ENCODE results near the gene RPTOR. TPM values are rescaled to one million over a fixed set of nuclear protein-coding genes. Genes with fewer than 3 reads are reported as not detected.

Gene RPTOR
- total RNA-seq, 4 donors from 2014 or later: 23.6 to 37.0 (median 27.8) TPM

GRCh38 chr17:80834893-80835275, 290.2 kb downstream of the RPTOR start:
- TF ChIP-seq CTCF (IDR thresholded peaks at IDR 0.05): no peak
- DNase-seq (ENCODE audit: low spot score): no peak
- ATAC-seq (ENCODE audit: low FRiP score): no peak

- TF ChIP-seq CTCF (IDR thresholded peaks at IDR 0.05): no peak
- ATAC-seq (ENCODE audit: low FRiP score) (no peak), DNase-seq (ENCODE audit: low spot score) (no peak)
Measured at GRCh38 chr17:80835816-80836657, 291.4 kb downstream of the RPTOR start.

- ATAC-seq (ENCODE audit: low FRiP score): no peak
- no peak for TF ChIP-seq CTCF (IDR thresholded peaks at IDR 0.05)
- DNase-seq (ENCODE audit: low spot score): no peak
Measured at GRCh38 chr17:80836658-80836965, 292.0 kb downstream of the RPTOR start.

- DNase-seq (ENCODE audit: low spot score) (no peak), ATAC-seq (ENCODE audit: low FRiP score) (no peak)
- TF ChIP-seq CTCF (IDR thresholded peaks at IDR 0.05): no peak
Measured at GRCh38 chr17:80836971-80837481, 292.4 kb downstream of the RPTOR start.

GRCh38 chr17:80837711-80838110, 293.1 kb downstream of the RPTOR start:
- DNase-seq (ENCODE audit: low spot score) (no peak), ATAC-seq (ENCODE audit: low FRiP score) (no peak)
- TF ChIP-seq CTCF (IDR thresholded peaks at IDR 0.05): no peak

GRCh38 chr17:80838311-80839025, 293.8 kb downstream of the RPTOR start:
- DNase-seq (ENCODE audit: low spot score) (no peak), ATAC-seq (ENCODE audit: low FRiP score) (no peak)
- TF ChIP-seq CTCF (IDR thresholded peaks at IDR 0.05): no peak

GRCh38 chr17:80839026-80839345, 294.3 kb downstream of the RPTOR start:
- no peak for DNase-seq (ENCODE audit: low spot score)
- no peak for ATAC-seq (ENCODE audit: low FRiP score)
- no peak for TF ChIP-seq CTCF (IDR thresholded peaks at IDR 0.05)
